HL-60 (cell line): ENCODE measurements around the gene SAAL1.

Experiments
- DNase-seq, 2 experiments: peaks; one replicate each; pipeline ENCODE4 v3.0.0-alpha.2; 2010 to 2020; ENCODE audit warnings: low read depth in 1 of 2, low spot score in 1 of 2
- H3K27ac ChIP-seq: fragments of 250-450 bp; sonication (Bioruptor Pico); replicated peaks from 2 replicates; pipeline ENCODE4 v1.5.1; 2020; ENCODE audit warnings: mild to moderate bottlenecking, moderate library complexity
- H3K27me3 ChIP-seq: fragments of 250-450 bp; sonication (Bioruptor Pico); 2 replicates; pipeline ENCODE4 v1.5.1; 2021; ENCODE audit warnings: mild to moderate bottlenecking, moderate library complexity; ENCODE audit not compliant: insufficient read depth, poor library complexity, severe bottlenecking
- H3K4me3 ChIP-seq: replicated peaks from 2 replicates; pipeline ENCODE4 v1.5.1; 2011; ENCODE audit warnings: mild to moderate bottlenecking, control low read depth, low read length; ENCODE audit not compliant: insufficient read depth
- CTCF ChIP-seq: IDR thresholded peaks from one replicate; pipeline ENCODE4 v1.5.1; 2011; ENCODE audit warnings: low read length, control low read depth, inconsistent platforms; ENCODE audit not compliant: insufficient read depth
- GABPA ChIP-seq: IDR thresholded peaks from 2 replicates; pipeline ENCODE4 v1.6.1; 2012; ENCODE audit warnings: low read depth
- POLR2AphosphoS5 ChIP-seq: IDR thresholded peaks from 2 replicates; pipeline ENCODE4 v1.6.1; 2012; ENCODE audit warnings: low read depth
- REST ChIP-seq: IDR thresholded peaks from 2 replicates; pipeline ENCODE4 v1.6.1; 2012; ENCODE audit warnings: low read depth; ENCODE audit not compliant: insufficient replicate concordance
- SPI1 ChIP-seq: IDR thresholded peaks from 2 replicates; pipeline ENCODE4 v1.6.1; 2012; ENCODE audit warnings: low read depth, mild to moderate bottlenecking, borderline replicate concordance
- long read RNA-seq: library from polyadenylated mRNA; unstranded; transcript quantifications from one replicate; pipeline ENCODE4 v2.0.0, GENCODE V29; 2020

SAAL1 gene
- long read RNA-seq, transcript SAAL1-201 (12 exons, 1,518 nt) = minor isoform, 19 of 148 reads
- long read RNA-seq, transcript SAAL1-202 (12 exons, 1,582 nt) = major isoform, 91 of 148 reads
- long read RNA-seq, partial matches to known transcripts = 3 of 148 reads
- long read RNA-seq, other reads (novel, unspliced or antisense) = 34 of 148 reads

- Histone ChIP-seq H3K27me3 (no peaks in the 10 kb centered on the region), H3K27ac (peak within 1 kb of the TSS; percentile 72), H3K4me3 (peak within 1 kb of the TSS; percentile 99)
- no peak for TF ChIP-seq SPI1
- peak; percentile 94 for TF ChIP-seq CTCF
- TF ChIP-seq POLR2AphosphoS5 = peak; percentile 89; the same call in 1 of the 2 replicates
- TF ChIP-seq GABPA = peak; percentile 73
- peak; percentile 55 for TF ChIP-seq REST
- peak; percentile 79 to 89 for DNase-seq
Observed at GRCh38 chr11:18105802-18106574, at the start of gene SAAL1. Gene SAAL1, minus strand, starts transcription at chr11:18106082. Its CDS starts 41 bp downstream, at chr11:18106041.

DNA sequence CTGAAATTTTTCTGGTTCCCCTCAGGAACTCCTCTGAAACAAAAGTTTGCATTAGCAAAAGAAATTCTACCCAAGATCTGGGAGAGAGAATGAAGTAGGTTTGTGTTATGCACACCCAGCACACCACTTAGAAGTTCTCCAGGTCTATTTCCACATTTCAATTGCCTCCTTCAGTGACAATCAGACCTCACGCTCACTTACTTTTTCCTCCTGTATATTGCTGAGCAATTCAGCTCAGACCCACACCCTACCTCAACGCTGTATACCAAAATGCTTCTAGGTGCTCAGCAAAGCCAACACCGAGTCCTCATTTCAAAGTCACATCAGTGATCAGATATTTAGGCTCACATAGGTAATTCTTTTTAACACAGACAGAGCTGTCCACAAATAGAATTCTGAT lies 45.7 kb upstream of the SAAL1 start:
- Histone ChIP-seq H3K27me3 (peaks cover 4% of the 10 kb centered on the region), H3K4me3 (no peak overlapping the region), H3K27ac (no peak overlapping the region)
- no peak for TF ChIP-seq GABPA
- TF ChIP-seq REST = no peak
- TF ChIP-seq SPI1 = no peak
- no peak for TF ChIP-seq CTCF
- TF ChIP-seq POLR2AphosphoS5 = no peak
- DNase-seq = no peak

- DNase-seq = no peak
- Histone ChIP-seq H3K4me3 (no peak overlapping the region), H3K27ac (no peak overlapping the region), H3K27me3 (peaks cover 7% of the 10 kb centered on the region)
- no peak for TF ChIP-seq REST
- TF ChIP-seq GABPA = no peak
- no peak for TF ChIP-seq CTCF
- TF ChIP-seq POLR2AphosphoS5 = no peak
- TF ChIP-seq SPI1 = no peak
Observed at GRCh38 chr11:18145837-18146236, 40.0 kb upstream of the SAAL1 start.
